Spleen (tissue), 11 donors: ENCODE measurements around the gene DNM3. TPM values are rescaled to one million over a fixed set of nuclear protein-coding genes. Genes with fewer than 3 reads are reported as not detected.

Experiments
- DNase-seq: peaks from one replicate; pipeline ENCODE4 v3.0.0-alpha.2; 2020
- H3K27ac ChIP-seq, 8 donors: fragments of 200-600 bp; sonication (generic) in 7 of 8; 1 replicate in 4 of 8; 2 replicates in 4 of 8; pipeline versions ENCODE4 v1.5.0 to v1.8.0; 2016 to 2021; ENCODE audit warnings: inconsistent platforms in 4 of 8, mild to moderate bottlenecking in 4 of 8, moderate library complexity in 1 of 8
- H3K27me3 ChIP-seq, 7 donors: fragments of 200-600 bp; sonication (generic) in 6 of 7; replicated peaks in 1 of 7; 1 replicate in 4 of 7; 2 replicates in 3 of 7; pipeline versions ENCODE4 v1.5.0 to v1.8.0; 2016 to 2021; ENCODE audit warnings: inconsistent platforms in 3 of 7, mild to moderate bottlenecking in 1 of 7
- H3K36me3 ChIP-seq, 6 donors: fragments of 200-600 bp; sonication (generic) in 5 of 6; 1 replicate in 4 of 6; 2 replicates in 2 of 6; pipeline versions ENCODE4 v1.5.0 to v1.8.0; 2016 to 2021; ENCODE audit warnings: inconsistent platforms in 2 of 6
- H3K4me1 ChIP-seq, 6 donors: fragments of 200-600 bp; sonication (generic) in 5 of 6; 1 replicate in 3 of 6; 2 replicates in 3 of 6; pipeline versions ENCODE4 v1.5.0 to v1.8.0; 2016 to 2021; ENCODE audit warnings: inconsistent platforms in 3 of 6
- H3K4me3 ChIP-seq, 8 donors: fragments of 200-600 bp; sonication (generic) in 7 of 8; 1 replicate in 4 of 8; 2 replicates in 4 of 8; pipeline versions ENCODE4 v1.5.0 to v1.8.0; 2016 to 2021; ENCODE audit warnings: inconsistent platforms in 4 of 8, mild to moderate bottlenecking in 4 of 8, moderate library complexity in 2 of 8
- H3K9me3 ChIP-seq, 8 donors: fragments of 200-600 bp; sonication (generic) in 7 of 8; 1 replicate in 4 of 8; 2 replicates in 4 of 8; pipeline versions ENCODE4 v1.5.0 to v1.8.0; 2016 to 2021; ENCODE audit warnings: inconsistent platforms in 4 of 8
- CTCF ChIP-seq, 11 experiments: fragments of 200-600 bp in 7 of 11; fragments of 450-650 bp in 4 of 11; sonication (generic) in 4 of 11; IDR thresholded peaks in 8 of 11; conservative IDR thresholded peaks in 3 of 11; 1 replicate in 7 of 11; 2 replicates in 4 of 11; pipeline versions ENCODE4 v1.4.0 to v1.8.0; 2016 to 2021; ENCODE audit warnings: antibody characterized with exemption in 11 of 11, inconsistent platforms in 4 of 11, mild to moderate bottlenecking in 1 of 11
- POLR2A ChIP-seq, 3 donors: fragments of 450-650 bp; IDR thresholded peaks; one replicate each; pipeline ENCODE4 v1.5.1; 2017; ENCODE audit warnings: antibody characterized with exemption in 3 of 3, mild to moderate bottlenecking in 1 of 3
- POLR2AphosphoS5 ChIP-seq, 3 donors: sonication (generic); formaldehyde crosslinking; IDR thresholded peaks; one replicate each; pipeline ENCODE4 v1.5.1; 2017; ENCODE audit warnings: antibody characterized with exemption in 3 of 3
- WGBS, 5 donors: extraction: QIAGEN DNeasy Blood & Tissue Kit in 3 of 5; methylation state at CpG; one replicate each; pipeline versions ENCODE4 v1.1.5 to v1.1.7; 2013 to 2018; 5-methylcytosine and 5-hydroxymethylcytosine counted together
- intact Hi-C: fragments of 100-400 bp; cut with DNase I; formaldehyde crosslinking; loops from one replicate; pipeline ENCODE4 v1.15.0; 2023; ENCODE audit warnings: low total_unique reads
- polyA plus RNA-seq, 3 donors: library from polyadenylated mRNA; stranded (reverse); fragments of 200-250 nt; gene quantifications; one replicate each; pipeline ENCODE4 v1.2.1, GENCODE V29; 2013
- total RNA-seq, 7 donors: library from RNA; depleted of rRNA in 3 of 7; stranded (reverse); fragments of >200 nt in 3 of 7; fragmentation: NEBNext Ultra II Directional in 4 of 7; extraction: Animal tissue kit (Norgen Biotek cat#: 25700) in 4 of 7; gene quantifications; one replicate each; pipeline versions ENCODE4 v1.1.0 to v1.2.1, GENCODE V29; 2016 to 2021
- donor health status: healthy with polysubstance abuse.
- donor health status: DM: no; HTN: no; CAD: no; lungs with moderate emphysema.
- donor health status: DM: no; HTN: no; CAD: no.
- donor health status: Bipolar disorder and iron deficiency.
- donor health status: healthy.
- donor health status: DM: no; HTN: no; CAD: no.
- donor health status: DM: yes; HTN: yes; CAD: no.

Gene DNM3
- total and polyA plus RNA-seq, 10 donors: 0.61 to 10.2 (median 4.9) TPM

- TF ChIP-seq POLR2A (IDR thresholded peaks at IDR 0.05): no peak
- TF ChIP-seq CTCF (IDR thresholded peaks at IDR 0.05 in 8 of 11, conservative IDR thresholded peaks at IDR 0.05 in 3 of 11): no peak
- TF ChIP-seq POLR2AphosphoS5 (IDR thresholded peaks at IDR 0.05): no peak
- WGBS, 5 donors: 74 to 88% (median 82%) methylated on average over 6 of the region's 6 CpGs
- intact Hi-C loops: no loop called here
- DNase-seq: no peak
- H3K4me3 ChIP-seq: no peak overlapping the region
- H3K27me3 ChIP-seq: no peaks in the 10 kb centered on the region
- H3K36me3 ChIP-seq: no peaks in the 10 kb centered on the region
- H3K27ac ChIP-seq: peak overlapping the region in 1 of 8 donors; percentile 55
- H3K4me1 ChIP-seq: peaks cover 0 to 6% (median 0%) of the 10 kb centered on the region in 6 donors
- peaks cover 0 to 3% (median 0%) of the 10 kb centered on the region in 8 donors for H3K9me3 ChIP-seq
Observed at GRCh38 chr1:172320733-172321132, 479.4 kb downstream of the DNM3 start.

- Histone ChIP-seq H3K4me1 (peaks cover 0 to 6% (median 0%) of the 10 kb centered on the region in 6 donors), H3K4me3 (no peak overlapping the region), H3K27me3 (no peaks in the 10 kb centered on the region), H3K9me3 (no peaks in the 10 kb centered on the region), H3K27ac (peak overlapping the region in 3 of 8 donors; percentile 2 to 55 (median 48)), H3K36me3 (no peaks in the 10 kb centered on the region)
- intact Hi-C loops: no loop called here
- WGBS, 5 donors: 84 to 93% (median 87%) methylated on average over 4 of the region's 4 CpGs
- TF ChIP-seq CTCF (IDR thresholded peaks at IDR 0.05 in 8 of 11, conservative IDR thresholded peaks at IDR 0.05 in 3 of 11) (no peak), POLR2AphosphoS5 (IDR thresholded peaks at IDR 0.05) (no peak), POLR2A (IDR thresholded peaks at IDR 0.05) (no peak)
- DNase-seq: no peak
Observed at GRCh38 chr1:172321451-172321850, 480.2 kb downstream of the DNM3 start.

- TF ChIP-seq POLR2AphosphoS5 (IDR thresholded peaks at IDR 0.05) (no peak), CTCF (IDR thresholded peaks at IDR 0.05 in 8 of 11, conservative IDR thresholded peaks at IDR 0.05 in 3 of 11) (no peak), POLR2A (IDR thresholded peaks at IDR 0.05) (no peak)
- intact Hi-C loops: no loop called here
- Histone ChIP-seq H3K4me1 (peaks cover 0 to 6% (median 0%) of the 10 kb centered on the region in 6 donors), H3K27me3 (no peaks in the 10 kb centered on the region), H3K27ac (peak overlapping the region in 5 of 8 donors; percentile 20 to 55 (median 26)), H3K36me3 (no peaks in the 10 kb centered on the region), H3K9me3 (no peaks in the 10 kb centered on the region), H3K4me3 (no peak overlapping the region)
- no peak for DNase-seq
- 75 to 84% (median 77%) methylated on average over 13 of the region's 13 CpGs for WGBS, 5 donors
Observed at GRCh38 chr1:172322219-172323061, 481.1 kb downstream of the DNM3 start.

- Histone ChIP-seq H3K36me3 (no peaks in the 10 kb centered on the region), H3K4me1 (peaks cover 0 to 6% (median 0%) of the 10 kb centered on the region in 6 donors), H3K27ac (no peak overlapping the region), H3K27me3 (no peaks in the 10 kb centered on the region), H3K4me3 (no peak overlapping the region), H3K9me3 (peaks cover 0 to 4% (median 0%) of the 10 kb centered on the region in 8 donors)
- TF ChIP-seq POLR2A (IDR thresholded peaks at IDR 0.05): no peak
- WGBS, 5 donors: 63 to 87% (median 77%) methylated on average over 1 of the region's 1 CpG
- intact Hi-C loops: no loop called here
- DNase-seq: no peak
Observed at GRCh38 chr1:172323686-172324085, 482.4 kb downstream of the DNM3 start.
